ENCODE results near the gene POLD2. TPM values are rescaled to one million over a fixed set of nuclear protein-coding genes. Genes with fewer than 3 reads are reported as not detected.
"Not testable (repeated sequence)": the region's sequence is repeated elsewhere in the genome, so short reads cannot be mapped to it uniquely, and the experiment has no call there.

Gene POLD2
- total and polyA plus RNA-seq, 2 of the 13 experiments (the other 11 are each of a cell fraction or from before 2014, with no cell fraction given), result 87.6 to 95.1 TPM

GRCh38 chr7:44172352-44172751 lies 49.0 kb upstream of the POLD2 start (continued):
- TF ChIP-seq HINFP (CRISPR knock-in tag; IDR thresholded peaks at IDR 0.05; ENCODE audit: low read depth) (no peak), SATB2 (CRISPR knock-in tag; IDR thresholded peaks at IDR 0.05) (no peak), ZBTB42 (CRISPR knock-in tag; IDR thresholded peaks at IDR 0.05) (no peak), ZNF598 (CRISPR knock-in tag; IDR thresholded peaks at IDR 0.05; ENCODE audit: borderline replicate concordance) (no peak), FIP1L1 (IDR thresholded peaks at IDR 0.05; ENCODE audit: borderline replicate concordance, insufficient read depth, low read depth, low read length) (no peak), CEBPG (CRISPR knock-in tag; IDR thresholded peaks at IDR 0.05) (no peak), ZNF607 (CRISPR knock-in tag; IDR thresholded peaks at IDR 0.05; ENCODE audit: borderline replicate concordance) (no peak)

- FAIRE-seq; BruUV-seq (replicated peaks); in situ Hi-C loops (cut with HindIII; ENCODE audit: extremely low pct_ligation_motif_present, low pct_unique_long_range_greater_than_20kb): not testable (repeated sequence)
These were observed 48.6 kb upstream of the POLD2 start for GRCh38 chr7:44171901-44172300.

More at GRCh38 chr7:44171901-44172300, 48.6 kb upstream of the POLD2 start:
- H3K27ac ChIP-seq (ENCODE audit: extremely low read length, insufficient read depth, low read length); H3K27me3 ChIP-seq (ENCODE audit: control insufficient read depth in 1 of 2, insufficient read depth in 2 of 2, low read length in 2 of 2); H3K36me3 ChIP-seq (replicated peaks in 1 of 2; ENCODE audit: control insufficient read depth in 1 of 2, insufficient read depth in 2 of 2, low read length in 2 of 2); DNase-seq (ENCODE audit: low spot score); H2AFZ ChIP-seq (ENCODE audit: low read length); H3K4me2 ChIP-seq (ENCODE audit: low read depth, low read length); H3K79me2 ChIP-seq (ENCODE audit: insufficient read depth, low read length); H3K9ac ChIP-seq (ENCODE audit: insufficient read depth, low read depth, low read length); H3K4me1 ChIP-seq (ENCODE audit: insufficient read depth, low read length); H3K9me3 ChIP-seq (ENCODE audit: low read length); CTCF ChIA-PET (ENCODE audit: low intra/inter-chr PET ratio, low total read pairs); POLR2A ChIA-PET; H3K4me3 ChIP-seq (replicated peaks in 1 of 3; ENCODE audit: insufficient read depth in 1 of 3, low read depth in 2 of 3, low read length in 3 of 3); intact Hi-C loops (cut with micrococcal nuclease; ENCODE audit: unreplicated experiment); ATAC-seq; H4K20me1 ChIP-seq (ENCODE audit: insufficient read depth, low read length): not testable (repeated sequence)
- WGBS (ENCODE audit: low lambda C conversion rate), result 58% methylated on average over 9 of the region's 9 CpGs
